NOMO-1 (cell line): Measurements from ENCODE around the gene SLC24A3.

ENCODE experiments used
- DNase-seq, 2 experiments: peaks; one replicate each; lab custom pipeline; 2025; ENCODE audit not compliant: unreplicated experiment in 2 of 2; lab: John Stamatoyannopoulos, UW

The SLC24A3 gene

DNA sequence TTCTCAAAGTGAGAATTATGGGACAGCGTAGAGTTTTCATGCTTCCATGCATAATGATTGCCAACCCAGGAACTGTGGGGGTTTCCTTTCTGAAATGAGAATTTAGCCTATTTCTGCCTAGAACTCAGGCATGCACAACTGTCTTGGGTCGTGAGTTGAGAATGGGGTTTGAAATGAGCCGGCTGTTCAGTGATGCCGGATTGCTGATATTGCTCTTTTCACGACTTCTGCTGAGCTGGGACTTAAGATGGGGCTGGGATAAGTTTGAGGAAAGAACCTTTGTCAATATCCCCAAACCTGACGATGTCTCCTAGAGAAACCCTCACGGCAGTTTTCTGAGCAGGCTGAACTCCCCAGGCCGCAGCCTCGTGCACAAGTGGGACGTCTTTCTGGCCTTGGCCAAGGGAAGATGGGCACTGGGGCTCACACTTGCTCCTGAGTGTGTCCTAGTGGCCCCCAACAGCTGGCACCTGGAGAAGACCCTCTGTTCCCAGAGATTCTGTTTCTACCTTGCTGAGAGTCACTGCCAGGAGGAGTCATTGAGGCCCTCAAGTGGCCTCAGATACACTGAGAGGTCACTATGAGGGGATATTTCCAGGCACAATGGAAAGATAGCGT is 511.5 kb downstream of the SLC24A3 start:
- DNase-seq: no peak

DNA sequence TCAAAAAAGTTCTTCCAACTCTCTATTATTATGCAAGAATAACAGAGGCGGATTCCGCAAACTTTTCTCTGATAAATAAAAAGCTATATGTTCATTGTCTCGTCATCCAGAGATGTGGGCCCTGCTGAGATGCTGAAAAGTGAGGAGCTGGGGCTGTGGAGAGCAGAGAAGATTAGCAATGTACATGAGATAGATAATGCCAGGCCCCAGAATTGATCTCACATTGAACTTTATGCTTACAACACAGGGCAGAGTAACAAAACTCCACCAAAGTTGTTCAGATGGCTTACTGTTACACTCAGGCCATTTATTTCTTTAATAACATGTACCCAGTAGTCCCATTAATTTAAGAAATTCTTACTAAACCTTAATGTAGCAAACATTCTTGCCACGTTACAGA is 512.9 kb downstream of the SLC24A3 start:
- DNase-seq: no peak

DNA sequence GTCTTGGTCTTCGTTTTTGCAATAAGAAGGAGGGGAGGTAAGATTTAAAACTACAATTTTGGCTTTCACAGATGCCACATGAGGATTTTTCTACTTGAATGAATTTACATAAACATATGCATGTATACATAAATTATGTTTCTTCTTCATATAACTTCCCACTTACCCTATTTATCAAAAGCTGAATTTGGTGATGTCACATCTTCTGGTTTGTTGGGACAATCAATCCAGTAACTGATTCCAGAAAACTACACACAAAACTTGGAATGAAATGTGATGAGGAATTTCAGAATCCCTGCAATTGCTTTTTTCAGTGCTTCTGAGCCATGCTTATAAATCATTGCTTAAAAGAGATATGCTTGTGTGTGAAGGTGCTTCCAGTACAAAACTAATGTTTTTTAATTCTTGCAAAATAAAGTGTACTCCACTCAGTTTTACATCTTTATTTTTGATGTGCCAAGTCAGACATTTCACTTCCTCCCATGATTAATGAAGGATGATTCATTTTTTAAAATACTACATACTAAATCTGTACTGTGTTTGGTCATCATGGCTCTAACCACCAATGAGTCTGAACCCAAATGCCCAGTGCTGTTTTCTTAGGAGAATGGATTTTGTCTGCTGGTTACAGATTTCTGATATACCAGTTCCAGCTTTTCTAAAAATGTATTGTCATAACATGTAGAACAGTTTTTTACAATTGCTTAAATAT is 513.5 kb downstream of the SLC24A3 start:
- DNase-seq: peak in 1 of 2 experiments; percentile 66

DNA sequence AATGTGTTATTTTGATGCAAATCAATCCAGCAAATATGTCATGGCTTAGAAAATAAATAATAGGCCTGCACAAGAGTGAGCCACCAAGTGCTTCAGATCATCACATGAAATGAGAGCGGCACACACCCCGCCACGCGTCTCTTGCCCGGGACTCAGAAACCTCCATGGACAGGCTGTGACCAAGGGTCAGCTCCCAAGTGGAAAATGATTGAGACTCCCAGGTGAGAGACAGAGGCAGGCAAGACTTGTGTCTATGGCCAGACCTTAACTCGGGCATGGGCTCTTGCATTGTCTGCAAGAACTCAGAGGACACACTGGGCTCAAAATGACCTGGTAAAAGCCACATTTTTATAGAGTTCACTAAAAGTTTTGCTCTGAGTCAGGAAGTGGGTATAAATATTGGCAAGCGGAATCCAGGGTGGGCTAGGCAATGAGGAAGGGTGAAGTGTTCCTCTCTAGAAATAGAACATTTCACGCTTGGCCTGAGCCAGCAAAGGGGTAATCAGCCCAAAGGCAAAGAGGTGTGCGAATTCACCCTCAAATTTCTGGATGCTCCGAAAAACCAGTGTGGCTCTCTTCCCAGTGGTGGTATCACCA is 514.9 kb downstream of the SLC24A3 start:
- DNase-seq: no peak

DNA sequence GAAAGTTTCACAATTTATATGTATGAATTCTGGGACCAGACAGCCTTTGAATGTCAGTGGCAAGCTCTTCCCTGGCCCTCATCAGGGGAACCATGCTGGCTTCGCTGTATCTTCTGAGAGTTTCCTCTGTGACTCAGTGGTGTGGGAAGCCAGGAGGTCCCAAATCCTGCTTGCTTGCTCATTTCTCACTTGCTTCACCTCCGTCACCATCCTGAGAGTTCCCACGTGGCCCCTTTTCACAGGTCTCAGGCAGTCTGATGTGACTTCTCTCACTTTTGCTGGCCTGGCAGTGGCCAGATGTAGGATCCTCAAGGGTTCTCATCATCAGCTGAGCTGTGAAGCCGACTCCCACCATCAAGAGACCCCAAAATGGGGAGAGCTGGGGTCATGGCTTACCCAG is 517.2 kb downstream of the SLC24A3 start:
- DNase-seq: no peak

DNA sequence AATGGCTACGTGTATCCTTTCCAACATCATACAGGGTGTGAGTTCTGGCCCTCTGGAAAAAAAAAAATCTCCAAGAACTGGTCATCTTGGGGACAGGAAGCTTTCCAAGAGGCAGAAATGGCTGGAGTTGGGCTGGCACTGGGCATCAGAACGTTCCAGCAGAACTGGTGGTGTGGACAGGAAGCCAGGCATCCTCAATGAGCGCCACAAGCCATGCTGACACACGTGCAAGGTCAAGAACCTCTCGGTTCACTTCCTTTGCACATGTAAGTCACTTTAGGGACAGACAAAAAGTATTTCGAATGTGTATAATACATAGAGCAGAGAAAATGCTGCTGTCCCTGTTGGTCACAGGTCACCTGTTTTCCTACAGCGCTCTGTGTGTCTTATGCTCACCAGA is 518.3 kb downstream of the SLC24A3 start:
- DNase-seq: no peak

DNA sequence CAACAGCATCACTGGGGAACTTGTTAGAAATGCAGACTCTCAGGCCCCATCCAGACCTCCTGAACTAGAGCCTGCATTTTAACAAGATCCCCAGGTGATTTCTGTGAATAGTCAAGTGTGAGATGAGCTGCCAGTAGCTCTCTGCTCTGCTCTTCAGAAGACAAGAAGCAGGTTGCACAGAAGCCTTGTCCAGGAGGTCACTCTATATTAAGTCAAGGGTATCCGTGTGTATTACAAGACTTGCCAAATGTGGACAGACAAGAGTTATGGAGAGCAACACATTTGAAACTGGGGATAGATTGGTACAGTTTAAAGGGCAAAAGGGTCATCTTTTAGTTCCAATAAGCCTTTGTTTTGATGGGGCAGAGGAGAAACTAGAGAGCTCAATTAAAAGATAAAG is 522.4 kb downstream of the SLC24A3 start:
- DNase-seq: no peak

DNA sequence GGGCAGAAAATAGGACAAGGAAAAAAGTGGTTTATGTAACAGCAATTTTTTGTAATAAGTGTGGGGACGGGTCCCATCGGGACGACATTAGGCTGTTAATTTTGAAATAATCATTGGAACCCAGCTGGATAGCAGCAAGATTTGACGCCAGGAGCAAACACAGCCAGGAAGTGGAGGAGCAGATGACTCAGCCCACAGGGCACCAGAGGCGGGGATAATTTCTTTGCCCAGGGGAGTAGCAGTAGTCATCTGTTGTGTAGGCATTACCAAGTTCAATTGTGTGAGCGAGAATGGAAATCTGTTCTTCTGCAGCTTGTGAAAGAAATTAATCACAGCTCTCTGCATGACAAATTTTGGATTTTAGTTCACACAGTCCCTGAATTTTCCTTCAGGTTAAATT is 523.0 kb downstream of the SLC24A3 start:
- peak; percentile 61 to 78 for DNase-seq

DNA sequence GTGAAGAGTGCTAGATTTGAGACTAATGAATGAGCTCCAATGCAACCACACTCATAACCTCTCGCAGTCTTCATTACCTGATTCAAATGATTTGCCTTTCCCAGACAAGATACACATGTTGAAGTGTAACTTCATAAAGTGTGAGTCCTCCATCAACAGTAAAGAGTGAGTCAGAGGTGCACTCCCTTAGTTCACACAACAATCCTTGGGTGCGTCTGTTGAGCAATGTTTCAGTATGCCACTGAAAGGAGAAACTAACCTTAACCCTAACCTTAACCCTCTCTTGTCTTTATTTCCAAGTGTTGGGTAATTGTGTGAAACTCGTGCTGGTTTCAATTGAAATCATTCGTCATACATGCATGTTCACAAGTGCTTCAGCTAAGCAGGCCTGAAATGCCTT is 524.6 kb downstream of the SLC24A3 start:
- peak; percentile 68 to 94 for DNase-seq

DNA sequence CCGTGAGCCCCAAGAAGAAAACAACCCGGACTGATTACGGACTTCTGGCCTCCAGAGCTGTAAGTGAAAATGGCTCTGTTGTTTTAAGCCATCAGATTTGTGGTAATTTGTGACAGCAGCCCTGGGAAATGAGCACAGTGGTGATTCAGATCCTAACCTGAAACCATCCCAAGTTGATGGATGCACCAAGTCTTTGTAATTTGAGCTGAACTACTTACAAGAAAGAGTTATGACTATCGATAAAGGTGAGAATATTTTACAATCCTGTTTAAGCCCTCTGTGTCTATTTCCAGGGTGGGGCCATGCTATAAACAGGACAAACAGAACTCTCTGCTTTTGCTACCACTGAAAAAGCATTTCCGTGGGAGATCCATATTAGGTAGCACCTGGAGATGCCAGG is 526.5 kb downstream of the SLC24A3 start:
- no peak for DNase-seq

DNA sequence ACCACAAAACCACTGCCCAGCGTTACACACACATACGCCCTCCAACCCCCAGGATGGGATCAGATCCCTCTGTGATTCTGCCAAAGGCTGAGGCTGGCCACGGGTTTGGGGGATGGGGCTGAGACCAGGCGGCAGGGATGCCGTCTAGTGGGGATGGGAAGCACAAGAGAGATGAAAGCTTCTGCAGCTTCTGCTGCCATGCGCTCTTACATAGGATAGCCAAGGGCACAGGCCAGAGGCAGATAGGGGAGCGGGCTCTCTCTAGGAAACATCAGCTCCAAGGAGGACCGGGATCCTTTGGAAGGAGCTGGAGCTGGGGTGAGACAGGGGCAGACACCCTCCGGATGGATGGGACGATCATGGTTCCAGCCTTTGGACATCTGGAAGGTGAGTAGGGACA is 526.9 kb downstream of the SLC24A3 start:
- DNase-seq: no peak

DNA sequence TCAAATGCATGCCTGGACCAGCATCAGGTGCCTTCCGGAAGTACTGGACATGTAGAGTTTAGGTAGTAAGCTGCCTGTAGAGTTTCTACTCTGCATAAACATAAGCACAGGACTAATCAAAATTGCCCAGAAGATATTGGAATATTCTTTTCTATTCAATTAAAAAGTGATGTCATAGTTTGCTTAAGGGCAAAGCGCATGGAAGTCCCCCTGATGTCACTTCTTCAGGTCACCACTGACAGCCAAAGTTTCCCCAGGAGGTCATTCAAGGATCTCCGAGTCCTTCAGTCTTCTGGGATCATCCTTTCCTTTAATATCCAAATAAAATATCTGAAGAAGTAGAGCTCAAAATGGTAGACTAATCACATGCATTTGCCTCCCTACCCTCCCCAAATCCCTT is 528.1 kb downstream of the SLC24A3 start:
- DNase-seq: no peak

DNA sequence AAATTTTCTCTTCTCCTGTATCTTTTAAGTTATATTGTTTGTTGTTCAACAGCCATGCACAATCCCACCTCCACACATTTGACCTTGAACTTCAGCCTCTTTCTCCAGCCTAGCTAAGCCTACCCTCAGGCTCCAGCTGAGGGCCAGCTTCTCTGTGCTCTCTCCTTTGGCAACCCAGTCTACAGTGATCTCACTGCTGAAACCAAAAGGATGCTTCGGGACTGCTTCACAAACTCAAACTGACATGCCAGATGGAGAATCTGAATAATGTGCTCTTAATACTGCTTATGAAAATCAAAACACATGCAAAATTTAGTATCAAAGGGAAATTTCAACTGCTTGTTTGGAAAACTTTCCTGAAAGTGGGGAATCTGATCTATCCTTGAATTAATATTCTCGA is 529.5 kb downstream of the SLC24A3 start:
- no peak for DNase-seq

DNA sequence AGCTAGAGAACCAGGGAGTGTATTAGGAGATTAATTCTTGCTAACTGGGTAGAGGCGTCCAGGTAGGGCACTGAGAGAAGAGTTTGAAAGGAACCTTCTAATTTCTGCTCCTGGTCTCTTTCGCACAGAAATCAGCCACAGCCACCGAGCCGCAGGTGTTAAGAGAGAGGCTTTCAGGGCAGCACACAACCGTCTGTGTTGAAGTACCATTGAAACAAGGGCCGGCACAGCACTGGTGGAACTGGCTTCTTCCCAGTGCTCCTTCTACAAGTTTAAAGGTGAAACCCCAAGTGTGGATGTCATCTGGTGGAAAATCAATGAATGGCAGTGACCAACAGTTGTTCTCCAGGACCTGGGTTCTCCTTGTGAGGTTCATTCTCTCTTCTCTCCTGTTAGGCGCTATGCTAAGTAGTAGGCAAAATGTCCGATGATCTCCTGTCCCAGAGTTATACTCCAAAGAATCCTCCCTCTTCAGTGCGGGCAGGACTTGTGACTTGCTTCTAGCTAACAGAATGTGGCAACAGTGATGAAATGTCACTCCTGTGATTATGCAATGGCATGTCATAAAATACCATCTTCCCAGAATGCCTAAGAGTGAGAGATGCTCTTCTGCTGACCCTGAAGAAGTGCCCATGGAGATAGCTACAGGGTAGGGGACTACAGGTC is 530.7 kb downstream of the SLC24A3 start:
- peak; percentile 26 to 77 for DNase-seq

DNA sequence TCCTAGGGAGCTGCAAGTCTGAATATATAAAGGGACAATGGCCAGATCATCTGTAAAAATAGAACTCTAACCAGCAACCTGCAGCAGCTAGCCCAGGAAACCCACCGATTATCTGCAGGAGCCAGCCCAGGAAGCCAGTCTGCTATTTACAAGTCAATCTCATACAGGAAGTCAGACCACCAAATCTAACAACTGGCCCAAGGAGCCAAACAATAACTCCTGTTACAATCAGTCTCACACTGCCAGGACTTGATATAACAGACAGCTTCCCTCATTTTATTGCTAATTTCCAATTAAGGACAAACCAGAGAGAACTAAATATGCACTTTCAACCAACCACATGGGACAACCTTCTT is 531.2 kb downstream of the SLC24A3 start:
- no peak for DNase-seq

DNA sequence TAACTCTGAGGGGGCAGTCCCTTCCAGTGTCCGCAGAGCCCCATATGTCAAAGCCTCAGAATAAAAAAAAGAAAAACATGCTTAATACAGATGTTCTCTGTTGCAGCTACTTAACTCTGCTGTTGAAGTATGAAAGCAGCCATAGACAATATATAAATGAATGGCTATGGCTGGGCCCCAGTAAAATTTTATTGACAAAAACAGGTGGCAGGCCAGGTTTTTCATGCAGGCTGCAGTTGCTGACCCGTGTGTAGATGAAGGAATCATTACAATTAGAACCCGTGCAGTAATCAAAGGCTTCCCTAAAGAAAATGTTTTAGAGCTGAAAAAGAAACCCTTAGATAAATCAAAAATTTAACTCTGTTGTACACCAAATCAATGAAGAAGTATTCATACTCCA is 532.7 kb downstream of the SLC24A3 start:
- DNase-seq: no peak

DNA sequence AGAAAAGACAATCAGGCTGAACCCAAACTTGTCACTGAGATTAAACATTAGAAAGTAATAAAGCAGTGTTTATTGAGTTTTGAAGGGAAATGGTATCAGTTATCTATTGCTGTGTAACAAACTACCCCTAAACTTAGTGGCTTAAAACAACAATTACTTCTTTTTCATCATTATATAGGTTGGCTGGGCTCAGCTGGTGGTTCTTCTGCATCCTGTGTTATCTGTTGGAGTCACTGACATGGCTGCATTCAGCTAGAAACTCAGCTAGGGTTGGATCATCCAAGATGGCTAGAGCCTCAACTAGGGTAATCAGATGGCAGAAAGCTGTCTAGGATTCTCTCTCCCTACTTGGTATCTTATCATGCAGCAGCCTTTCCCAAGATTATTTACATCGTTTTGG is 533.1 kb downstream of the SLC24A3 start:
- no peak for DNase-seq

DNA sequence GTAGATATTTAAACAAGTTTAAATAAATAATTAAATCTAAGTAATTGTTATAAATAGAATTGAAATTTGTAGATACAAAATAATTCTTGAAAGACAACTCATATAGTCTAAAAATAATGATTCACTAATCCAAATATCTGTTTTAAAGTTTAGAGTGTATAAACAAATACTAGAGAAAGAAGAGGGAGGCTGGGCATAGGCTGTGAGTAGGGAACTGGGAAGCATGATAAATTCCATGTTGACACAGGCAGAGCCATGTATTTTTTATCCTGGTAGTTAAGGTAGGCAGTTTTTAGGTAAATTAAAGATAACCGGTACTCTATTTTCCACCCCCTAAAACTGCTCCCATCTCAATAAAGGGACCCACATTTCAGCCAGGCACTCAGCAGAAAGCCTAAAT is 534.0 kb downstream of the SLC24A3 start:
- DNase-seq: no peak

DNA sequence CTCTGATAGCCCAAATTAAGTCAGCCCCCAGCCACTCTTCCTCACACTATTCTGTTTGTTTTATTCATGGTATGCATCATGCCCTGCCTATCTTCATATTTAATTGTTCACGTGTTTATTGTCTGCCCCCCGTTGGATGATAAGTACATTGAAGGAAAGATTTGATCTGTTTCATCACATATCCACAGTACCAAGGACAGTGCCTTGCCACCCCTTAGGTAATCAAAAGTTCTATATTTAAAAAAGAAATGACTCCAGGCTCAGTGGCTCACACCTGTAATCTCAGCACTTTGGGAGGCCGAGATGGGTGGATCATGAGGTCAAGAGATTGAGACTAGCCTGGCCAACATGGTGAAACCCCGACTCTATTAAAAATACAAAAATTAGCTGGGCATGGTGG is 535.5 kb downstream of the SLC24A3 start:
- no peak for DNase-seq

DNA sequence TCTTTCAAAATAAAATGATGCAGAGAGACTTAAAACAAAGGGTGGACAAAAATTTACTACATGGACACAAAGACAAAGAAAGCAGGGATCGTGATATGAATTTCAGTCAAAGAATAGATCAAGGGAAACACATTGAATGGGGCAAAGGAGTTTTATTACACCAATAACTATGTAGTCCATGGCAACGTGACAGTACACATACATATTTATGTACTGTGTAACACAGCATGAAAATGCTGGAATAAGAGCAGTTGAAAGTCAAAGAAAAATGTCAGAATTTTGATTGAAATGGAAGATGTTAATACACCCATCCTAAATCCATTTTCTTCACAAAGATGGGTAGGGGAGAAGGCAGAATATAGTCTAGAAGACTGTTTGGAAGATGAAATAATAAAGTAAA is 536.2 kb downstream of the SLC24A3 start:
- DNase-seq: no peak

DNA sequence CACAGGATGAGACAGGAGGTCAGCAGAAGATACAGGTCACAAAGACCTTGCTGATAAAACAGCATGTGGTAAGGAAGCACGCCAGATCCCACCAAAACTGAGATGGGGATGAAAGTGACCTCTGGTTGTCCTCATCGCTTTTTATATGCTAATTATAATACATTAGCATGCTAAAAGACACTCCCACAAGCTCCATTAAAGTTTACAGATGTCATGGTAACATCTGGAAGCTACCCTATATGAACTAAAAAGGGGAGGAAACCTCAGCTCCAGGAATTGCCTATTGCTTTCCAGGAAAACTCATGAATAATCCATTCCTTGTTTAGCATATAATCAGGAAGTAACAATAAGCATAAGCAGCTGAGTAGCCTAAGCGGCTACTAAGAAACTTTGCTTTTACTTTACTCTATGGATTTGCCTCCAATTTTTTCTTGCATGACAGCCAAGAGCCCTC is 537.2 kb downstream of the SLC24A3 start:
- no peak for DNase-seq

DNA sequence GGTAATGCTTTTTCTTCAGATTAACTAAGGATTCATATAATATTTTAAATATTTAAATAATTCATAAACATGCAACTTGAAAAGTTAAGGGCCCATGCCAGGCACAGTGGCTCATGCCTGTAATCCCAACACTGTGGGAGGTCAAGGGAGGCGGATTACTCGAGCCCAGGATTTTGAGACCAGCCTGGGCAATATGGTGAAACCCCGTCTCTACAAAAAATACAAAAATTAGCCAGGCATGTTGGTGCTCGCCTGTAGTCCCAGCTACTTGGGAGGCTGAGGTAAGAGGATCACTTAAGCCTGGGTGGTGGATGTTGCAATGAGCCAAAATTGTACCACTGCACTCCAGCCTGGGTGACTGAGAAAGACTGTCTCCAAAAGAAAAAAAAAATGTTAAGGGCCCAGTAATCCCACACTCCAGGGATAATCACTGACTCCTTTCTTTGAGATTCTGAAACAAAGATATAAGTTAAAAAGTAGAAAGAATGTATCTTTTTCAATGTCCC is 537.7 kb downstream of the SLC24A3 start:
- DNase-seq: no peak
